ENCODE data around the gene ST8SIA3.

Gene ST8SIA3

GRCh38 chr18:57364460-57364859, 12.1 kb downstream of the ST8SIA3 start:
- Histone ChIP-seq H3K27ac (ENCODE audit: low read depth, low read length) (no peak overlapping the region), H3K4me1 (ENCODE audit: control insufficient read depth, low read length) (no peaks in the 10 kb centered on the region), H3K9me2 (replicated peaks; ENCODE audit: control insufficient read depth, low read length) (no peaks in the 10 kb centered on the region), H3K36me3 (ENCODE audit: control insufficient read depth, low read length) (no peaks in the 10 kb centered on the region), H4K20me1 (ENCODE audit: control insufficient read depth, insufficient read depth, low read depth, low read length) (no peaks in the 10 kb centered on the region), H3F3A (ENCODE audit: control insufficient read depth, insufficient read depth) (no peaks in the 10 kb centered on the region), H3K4me2 (ENCODE audit: low read length) (no peak overlapping the region), H3K79me2 (ENCODE audit: control insufficient read depth, low read length) (no peaks in the 10 kb centered on the region), H3K9me3 (ENCODE audit: control insufficient read depth, insufficient read depth, low read length) (no peaks in the 10 kb centered on the region), H3K4me3 (ENCODE audit: low read length) (no peak overlapping the region), H3K27me3 (ENCODE audit: control insufficient read depth, low read length) (peaks cover 13% of the 10 kb centered on the region)
- no peak for TF ChIP-seq EZH2phosphoT487 (IDR thresholded peaks at IDR 0.05; ENCODE audit: borderline replicate concordance, low read length)
- TF ChIP-seq, protein P1, sequence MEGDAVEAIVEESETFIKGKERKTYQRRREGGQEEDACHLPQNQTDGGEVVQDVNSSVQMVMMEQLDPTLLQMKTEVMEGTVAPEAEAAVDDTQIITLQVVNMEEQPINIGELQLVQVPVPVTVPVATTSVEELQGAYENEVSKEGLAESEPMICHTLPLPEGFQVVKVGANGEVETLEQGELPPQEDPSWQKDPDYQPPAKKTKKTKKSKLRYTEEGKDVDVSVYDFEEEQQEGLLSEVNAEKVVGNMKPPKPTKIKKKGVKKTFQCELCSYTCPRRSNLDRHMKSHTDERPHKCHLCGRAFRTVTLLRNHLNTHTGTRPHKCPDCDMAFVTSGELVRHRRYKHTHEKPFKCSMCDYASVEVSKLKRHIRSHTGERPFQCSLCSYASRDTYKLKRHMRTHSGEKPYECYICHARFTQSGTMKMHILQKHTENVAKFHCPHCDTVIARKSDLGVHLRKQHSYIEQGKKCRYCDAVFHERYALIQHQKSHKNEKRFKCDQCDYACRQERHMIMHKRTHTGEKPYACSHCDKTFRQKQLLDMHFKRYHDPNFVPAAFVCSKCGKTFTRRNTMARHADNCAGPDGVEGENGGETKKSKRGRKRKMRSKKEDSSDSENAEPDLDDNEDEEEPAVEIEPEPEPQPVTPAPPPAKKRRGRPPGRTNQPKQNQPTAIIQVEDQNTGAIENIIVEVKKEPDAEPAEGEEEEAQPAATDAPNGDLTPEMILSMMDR (IDR thresholded peaks at IDR 0.05; ENCODE audit: low read depth, low read length, poor library complexity, severe bottlenecking): no peak

DNA sequence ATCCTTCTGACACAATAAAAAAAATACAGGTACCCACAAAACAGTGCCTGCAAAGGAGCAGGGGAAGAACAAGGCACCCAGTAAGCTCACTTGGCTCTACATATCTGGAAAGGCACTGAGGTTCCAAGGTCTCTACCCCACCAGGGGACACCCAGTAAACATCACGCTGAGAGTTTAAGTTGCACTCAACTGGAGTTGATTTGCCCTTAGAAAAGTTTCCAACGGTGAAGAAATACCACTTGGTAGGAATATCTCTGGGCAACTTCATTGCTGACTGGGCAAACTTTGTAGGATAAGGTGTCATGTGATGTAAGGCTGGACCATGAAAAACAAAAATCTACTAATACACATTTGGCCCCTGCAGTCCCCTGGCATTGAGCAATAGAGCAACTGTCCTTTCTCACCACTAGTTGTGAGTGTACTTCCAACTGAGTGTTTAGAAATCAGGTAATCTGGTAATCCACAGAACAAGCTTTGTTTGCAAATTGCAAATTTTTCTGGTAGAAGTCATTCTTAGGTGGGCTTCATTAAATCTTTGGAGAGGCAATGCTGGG, 14.2 kb downstream of the ST8SIA3 start:
- Histone ChIP-seq H3K9me2 (replicated peaks; ENCODE audit: control insufficient read depth, low read length) (no peaks in the 10 kb centered on the region), H3K9me3 (ENCODE audit: control insufficient read depth, insufficient read depth, low read length) (no peaks in the 10 kb centered on the region), H3K79me2 (ENCODE audit: control insufficient read depth, low read length) (no peaks in the 10 kb centered on the region), H4K20me1 (ENCODE audit: control insufficient read depth, insufficient read depth, low read depth, low read length) (no peaks in the 10 kb centered on the region), H3K27ac (ENCODE audit: low read depth, low read length) (no peak overlapping the region), H3K4me1 (ENCODE audit: control insufficient read depth, low read length) (no peaks in the 10 kb centered on the region), H3K4me2 (ENCODE audit: low read length) (no peak overlapping the region), H3F3A (ENCODE audit: control insufficient read depth, insufficient read depth) (no peaks in the 10 kb centered on the region), H3K4me3 (ENCODE audit: low read length) (no peak overlapping the region), H3K36me3 (ENCODE audit: control insufficient read depth, low read length) (no peaks in the 10 kb centered on the region), H3K27me3 (ENCODE audit: control insufficient read depth, low read length) (peaks cover 17% of the 10 kb centered on the region)
- TF ChIP-seq, protein P1 (IDR thresholded peaks at IDR 0.05; ENCODE audit: low read depth, low read length, poor library complexity, severe bottlenecking): no peak
- no peak for TF ChIP-seq EZH2phosphoT487 (IDR thresholded peaks at IDR 0.05; ENCODE audit: borderline replicate concordance, low read length)

DNA sequence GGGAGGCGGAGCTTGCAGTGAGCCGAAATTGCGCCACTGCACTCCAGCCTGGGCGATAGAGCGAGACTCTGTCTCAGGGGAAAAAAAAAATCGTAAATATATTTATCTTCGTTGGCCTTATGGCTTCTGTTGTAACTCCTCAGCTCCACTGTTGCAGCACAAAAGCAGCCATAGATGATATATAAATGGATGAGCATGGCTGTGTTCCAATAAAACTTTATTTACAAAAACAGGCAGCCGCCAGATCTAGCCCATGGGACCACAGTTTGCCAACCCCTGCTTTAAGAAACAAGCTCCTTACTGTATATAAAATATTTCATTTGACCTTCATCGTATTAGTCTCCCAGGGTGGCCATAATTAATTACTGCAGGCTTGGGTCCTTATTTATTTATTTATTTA, 20.1 kb downstream of the ST8SIA3 start:
- Histone ChIP-seq H3K4me2 (ENCODE audit: low read length) (no peak overlapping the region), H4K20me1 (ENCODE audit: control insufficient read depth, insufficient read depth, low read depth, low read length) (no peaks in the 10 kb centered on the region), H3K27ac (ENCODE audit: low read depth, low read length) (no peak overlapping the region), H3F3A (ENCODE audit: control insufficient read depth, insufficient read depth) (no peaks in the 10 kb centered on the region), H3K9me2 (replicated peaks; ENCODE audit: control insufficient read depth, low read length) (no peaks in the 10 kb centered on the region), H3K79me2 (ENCODE audit: control insufficient read depth, low read length) (no peaks in the 10 kb centered on the region), H3K4me1 (ENCODE audit: control insufficient read depth, low read length) (no peaks in the 10 kb centered on the region), H3K9me3 (ENCODE audit: control insufficient read depth, insufficient read depth, low read length) (no peaks in the 10 kb centered on the region), H3K27me3 (ENCODE audit: control insufficient read depth, low read length) (peaks cover 18% of the 10 kb centered on the region), H3K36me3 (ENCODE audit: control insufficient read depth, low read length) (no peaks in the 10 kb centered on the region), H3K4me3 (ENCODE audit: low read length) (no peak overlapping the region)
- TF ChIP-seq, protein P1 (IDR thresholded peaks at IDR 0.05; ENCODE audit: low read depth, low read length, poor library complexity, severe bottlenecking): no peak
- TF ChIP-seq EZH2phosphoT487 (IDR thresholded peaks at IDR 0.05; ENCODE audit: borderline replicate concordance, low read length): no peak

Data from DOHH2 (cell line).